Naive thymus-derived CD4-positive, alpha-beta T cell (primary cell): ENCODE results near the gene TBC1D19. TPM values are rescaled to one million over a fixed set of nuclear protein-coding genes. Genes with fewer than 3 reads are reported as not detected.

Experiments used
- ATAC-seq: fragments of 150-1000 bp; cut with Tn5 transposase; 2 replicates; pipeline ENCODE4 v1.10.0; 2021; ENCODE audit warnings: mild to moderate bottlenecking, moderate library complexity
- CTCF ChIA-PET: fragments of 350-600 bp; sonication (Branson Sonifier 250); formaldehyde crosslinking; loops from one replicate; lab custom pipeline; 2021; ENCODE audit warnings: antibody characterized with exemption; lab: Charles Lee
- POLR2A ChIA-PET: fragments of 350-600 bp; sonication (Branson Sonifier 250); formaldehyde crosslinking; loops from one replicate; lab custom pipeline; 2021; ENCODE audit warnings: antibody characterized with exemption, inconsistent platforms; lab: Charles Lee
- DNase-seq, 9 donors: peaks; one replicate each; pipeline versions ENCODE4 v3.0.0 to v3.0.0-alpha.2; 2020 to 2022; ENCODE audit warnings: mixed read lengths in 1 of 9
- H3K27ac ChIP-seq: one replicate; pipeline ENCODE4 v1.7.0; 2013; ENCODE audit warnings: mild to moderate bottlenecking, low read depth, low read length, moderate library complexity
- H3K27me3 ChIP-seq, 2 donors: one replicate each; pipeline ENCODE4 v1.7.0; 2013; ENCODE audit warnings: low read length in 2 of 2, mild to moderate bottlenecking in 2 of 2, moderate library complexity in 2 of 2; ENCODE audit not compliant: control insufficient read depth in 2 of 2, insufficient read depth in 2 of 2
- H3K36me3 ChIP-seq, 3 experiments: 1 replicate in 2 of 3; 2 replicates in 1 of 3; pipeline ENCODE4 v1.7.0; 2013; ENCODE audit warnings: low read length in 3 of 3, mild to moderate bottlenecking in 3 of 3, moderate library complexity in 1 of 3; ENCODE audit not compliant: insufficient read depth in 3 of 3, control insufficient read depth in 2 of 3
- H3K4me1 ChIP-seq, 2 donors: one replicate each; pipeline ENCODE4 v1.7.0; 2013; ENCODE audit warnings: low read length in 2 of 2, mild to moderate bottlenecking in 2 of 2, moderate library complexity in 1 of 2; ENCODE audit not compliant: control insufficient read depth in 2 of 2, insufficient read depth in 2 of 2
- H3K4me3 ChIP-seq: 2 replicates; pipeline ENCODE4 v1.7.0; 2013; ENCODE audit warnings: mild to moderate bottlenecking, low read length
- H3K9me3 ChIP-seq, 3 experiments: 1 replicate in 2 of 3; 2 replicates in 1 of 3; pipeline ENCODE4 v1.7.0; 2013; ENCODE audit warnings: low read length in 3 of 3; ENCODE audit not compliant: control insufficient read depth in 2 of 3
- H3K27ac Mint-ChIP-seq, 9 donors: one replicate each; pipeline ENCODE4 v1.8.0; 2020 to 2022; ENCODE audit warnings: mixed read lengths in 9 of 9, mild to moderate bottlenecking in 8 of 9, moderate library complexity in 5 of 9, inconsistent platforms in 2 of 9
- H3K27me3 Mint-ChIP-seq, 5 donors: one replicate each; pipeline ENCODE4 v1.8.0; 2021 to 2022; ENCODE audit warnings: mixed read lengths in 5 of 5, mild to moderate bottlenecking in 1 of 5
- H3K36me3 Mint-ChIP-seq, 5 donors: one replicate each; pipeline ENCODE4 v1.8.0; 2020 to 2022; ENCODE audit warnings: mixed read lengths in 5 of 5, mild to moderate bottlenecking in 3 of 5, inconsistent platforms in 1 of 5
- H3K4me1 Mint-ChIP-seq, 7 donors: one replicate each; pipeline ENCODE4 v1.8.0; 2020 to 2022; ENCODE audit warnings: mixed read lengths in 7 of 7, mild to moderate bottlenecking in 3 of 7, inconsistent platforms in 1 of 7
- H3K4me3 Mint-ChIP-seq, 10 donors: one replicate each; pipeline ENCODE4 v1.8.0; 2020 to 2022; ENCODE audit warnings: mild to moderate bottlenecking in 10 of 10, mixed read lengths in 10 of 10, moderate library complexity in 6 of 10, inconsistent platforms in 2 of 10
- H3K9me3 Mint-ChIP-seq, 11 donors: one replicate each; pipeline ENCODE4 v1.8.0; 2020 to 2022; ENCODE audit warnings: mixed read lengths in 11 of 11, mild to moderate bottlenecking in 4 of 11, inconsistent platforms in 1 of 11, moderate library complexity in 1 of 11
- intact Hi-C, 2 donors: fragments of 100-400 bp; cut with micrococcal nuclease; formaldehyde crosslinking; loops; one replicate each; pipeline ENCODE4 v1.15.1; 2023
- polyA plus RNA-seq, 2 donors: library from polyadenylated mRNA; unstranded; fragments of 300-500 nt; fragmentation: Illumina TruSeq; gene quantifications; one replicate each; pipeline ENCODE4 v1.2.3, GENCODE V29; 2021
- total RNA-seq, 6 experiments: library from RNA in 5 of 6; stranded (reverse) in 5 of 6; gene quantifications; 1 replicate in 5 of 6; 2 replicates in 1 of 6; pipeline ENCODE4 v1.2.3 and lab custom pipeline; 2021 to 2026

The TBC1D19 gene
- total and polyA plus RNA-seq, 7 experiments from 2014 or later = 3.4 to 8.7 (median 5.1) TPM

- H3K27ac ChIP-seq = no peak overlapping the region
- DNase-seq (no peak), ATAC-seq (no peak)
- H3K4me3 Mint-ChIP-seq = no peak overlapping the region
- intact Hi-C loops = no loop called here
- no peak overlapping the region for H3K4me3 ChIP-seq
- no peaks in the 10 kb centered on the region for H3K4me1 ChIP-seq
- H3K27me3 Mint-ChIP-seq = peaks cover 0 to 12% (median 0%) of the 10 kb centered on the region in 5 donors
- no peaks in the 10 kb centered on the region for H3K9me3 ChIP-seq
- H3K4me1 Mint-ChIP-seq = peaks cover 0 to 3% (median 0%) of the 10 kb centered on the region in 7 donors
- peaks cover 0 to 17% (median 1%) of the 10 kb centered on the region in 11 donors for H3K9me3 Mint-ChIP-seq
- H3K36me3 Mint-ChIP-seq = peaks cover 4 to 41% (median 39%) of the 10 kb centered on the region in 5 donors
- ChIA-PET POLR2A (no interaction called here), CTCF (no interaction called here)
- H3K36me3 ChIP-seq = no peaks in the 10 kb centered on the region
- H3K27me3 ChIP-seq = no peaks in the 10 kb centered on the region
- H3K27ac Mint-ChIP-seq = no peak overlapping the region
Observed at GRCh38 chr4:26741491-26741871, 157.6 kb downstream of the TBC1D19 start.

- Mint-ChIP-seq H3K27me3 (peaks cover 0 to 24% (median 0%) of the 10 kb centered on the region in 5 donors), H3K36me3 (peaks cover 8 to 60% (median 44%) of the 10 kb centered on the region in 5 donors), H3K4me1 (peaks cover 0 to 15% (median 0%) of the 10 kb centered on the region in 7 donors), H3K27ac (no peak overlapping the region), H3K4me3 (no peak overlapping the region), H3K9me3 (peaks cover 0 to 17% (median 2%) of the 10 kb centered on the region in 11 donors)
- ATAC-seq = peak; percentile 42
- Histone ChIP-seq H3K27me3 (no peaks in the 10 kb centered on the region), H3K9me3 (no peaks in the 10 kb centered on the region), H3K4me3 (no peak overlapping the region), H3K36me3 (peaks cover 0 to 6% (median 0%) of the 10 kb centered on the region in 3 experiments), H3K4me1 (no peaks in the 10 kb centered on the region), H3K27ac (no peak overlapping the region)
- ChIA-PET POLR2A (interaction anchor here (0.5 kb wide), 1 partner anchor 321 kb away, joined by 3 read pairs; no protein-coding TSS in a partner anchor), CTCF (no interaction called here)
- peak in 1 of 9 donors; percentile 37 for DNase-seq
- intact Hi-C loops = no loop called here
Observed at GRCh38 chr4:26746802-26747213, 162.9 kb downstream of the TBC1D19 start.

- H3K9me3 ChIP-seq = no peaks in the 10 kb centered on the region
- no peaks in the 10 kb centered on the region for H3K27me3 ChIP-seq
- H3K36me3 Mint-ChIP-seq = peaks cover 10 to 48% (median 28%) of the 10 kb centered on the region in 5 donors
- no peak overlapping the region for H3K27ac Mint-ChIP-seq
- intact Hi-C loops = no loop called here
- H3K9me3 Mint-ChIP-seq = peaks cover 0 to 12% (median 2%) of the 10 kb centered on the region in 11 donors
- no peak overlapping the region for H3K4me3 Mint-ChIP-seq
- H3K4me1 ChIP-seq = no peaks in the 10 kb centered on the region
- ChIA-PET CTCF (no interaction called here), POLR2A (no interaction called here)
- H3K27me3 Mint-ChIP-seq = peaks cover 0 to 24% (median 0%) of the 10 kb centered on the region in 5 donors
- no peak overlapping the region for H3K4me3 ChIP-seq
- H3K4me1 Mint-ChIP-seq = peaks cover 0 to 15% (median 0%) of the 10 kb centered on the region in 7 donors
- ATAC-seq = no peak
- DNase-seq = no peak
- H3K27ac ChIP-seq = no peak overlapping the region
- peaks cover 0 to 6% (median 0%) of the 10 kb centered on the region in 3 experiments for H3K36me3 ChIP-seq
Observed at GRCh38 chr4:26748811-26749210, 164.9 kb downstream of the TBC1D19 start.

- peaks cover 10 to 38% (median 20%) of the 10 kb centered on the region in 5 donors for H3K36me3 Mint-ChIP-seq
- no peak overlapping the region for H3K4me3 Mint-ChIP-seq
- DNase-seq = no peak
- H3K4me1 Mint-ChIP-seq = peaks cover 0 to 15% (median 0%) of the 10 kb centered on the region in 7 donors
- no peak overlapping the region for H3K27ac ChIP-seq
- H3K9me3 ChIP-seq = no peaks in the 10 kb centered on the region
- no peak overlapping the region for H3K27ac Mint-ChIP-seq
- peaks cover 0 to 6% (median 0%) of the 10 kb centered on the region in 3 experiments for H3K36me3 ChIP-seq
- no peak overlapping the region for H3K4me3 ChIP-seq
- ChIA-PET CTCF (no interaction called here), POLR2A (no interaction called here)
- peaks cover 0 to 5% (median 0%) of the 10 kb centered on the region in 11 donors for H3K9me3 Mint-ChIP-seq
- intact Hi-C loops = no loop called here
- peaks cover 0 to 19% (median 0%) of the 10 kb centered on the region in 5 donors for H3K27me3 Mint-ChIP-seq
- no peaks in the 10 kb centered on the region for H3K27me3 ChIP-seq
- H3K4me1 ChIP-seq = no peaks in the 10 kb centered on the region
- ATAC-seq = no peak
Observed at GRCh38 chr4:26749867-26750266, 166.0 kb downstream of the TBC1D19 start.

- Mint-ChIP-seq H3K4me3 (no peak overlapping the region), H3K4me1 (peaks cover 0 to 15% (median 0%) of the 10 kb centered on the region in 7 donors), H3K36me3 (peaks cover 10 to 39% (median 17%) of the 10 kb centered on the region in 5 donors), H3K27ac (no peak overlapping the region), H3K27me3 (peaks cover 0 to 17% (median 0%) of the 10 kb centered on the region in 5 donors), H3K9me3 (peaks cover 0 to 5% (median 0%) of the 10 kb centered on the region in 11 donors)
- H3K27ac ChIP-seq = no peak overlapping the region
- ChIA-PET POLR2A (no interaction called here), CTCF (no interaction called here)
- H3K4me1 ChIP-seq = no peaks in the 10 kb centered on the region
- H3K27me3 ChIP-seq = no peaks in the 10 kb centered on the region
- peaks cover 0 to 6% (median 4%) of the 10 kb centered on the region in 3 experiments for H3K36me3 ChIP-seq
- H3K9me3 ChIP-seq = no peaks in the 10 kb centered on the region
- DNase-seq (no peak), ATAC-seq (no peak)
- intact Hi-C loops = no loop called here
- H3K4me3 ChIP-seq = no peak overlapping the region
Observed at GRCh38 chr4:26751004-26751403, 167.1 kb downstream of the TBC1D19 start.

- H3K27me3 Mint-ChIP-seq = peaks cover 0 to 12% (median 0%) of the 10 kb centered on the region in 5 donors
- Histone ChIP-seq H3K4me3 (no peak overlapping the region), H3K27ac (no peak overlapping the region), H3K27me3 (no peaks in the 10 kb centered on the region), H3K36me3 (peaks cover 0 to 6% (median 4%) of the 10 kb centered on the region in 3 experiments), H3K9me3 (no peaks in the 10 kb centered on the region), H3K4me1 (no peaks in the 10 kb centered on the region)
- DNase-seq = no peak
- CTCF ChIA-PET = no interaction called here
- intact Hi-C loops = no loop called here
- peaks cover 0 to 9% (median 0%) of the 10 kb centered on the region in 7 donors for H3K4me1 Mint-ChIP-seq
- H3K27ac Mint-ChIP-seq = no peak overlapping the region
- H3K4me3 Mint-ChIP-seq = no peak overlapping the region
- ATAC-seq = no peak
- peaks cover 0 to 2% (median 0%) of the 10 kb centered on the region in 11 donors for H3K9me3 Mint-ChIP-seq
- POLR2A ChIA-PET = no interaction called here
- H3K36me3 Mint-ChIP-seq = peaks cover 6 to 40% (median 16%) of the 10 kb centered on the region in 5 donors
Observed at GRCh38 chr4:26751838-26752237, 168.0 kb downstream of the TBC1D19 start.

- peaks cover 0 to 10% (median 0%) of the 10 kb centered on the region in 7 donors for H3K4me1 Mint-ChIP-seq
- peaks cover 6 to 49% (median 22%) of the 10 kb centered on the region in 5 donors for H3K36me3 Mint-ChIP-seq
- CTCF ChIA-PET = no interaction called here
- H3K4me1 ChIP-seq = no peaks in the 10 kb centered on the region
- H3K27ac Mint-ChIP-seq = no peak overlapping the region
- H3K27me3 Mint-ChIP-seq = peaks cover 0 to 13% (median 0%) of the 10 kb centered on the region in 5 donors
- no peaks in the 10 kb centered on the region for H3K27me3 ChIP-seq
- POLR2A ChIA-PET = interaction anchor here (0.8 kb wide), 1 partner anchor 274 kb away, joined by 4 read pairs; no protein-coding TSS in a partner anchor
- intact Hi-C loops = no loop called here
- H3K36me3 ChIP-seq = peaks cover 0 to 6% (median 4%) of the 10 kb centered on the region in 3 experiments
- no peaks in the 10 kb centered on the region for H3K9me3 ChIP-seq
- peaks cover 0 to 2% (median 0%) of the 10 kb centered on the region in 11 donors for H3K9me3 Mint-ChIP-seq
- no peak overlapping the region for H3K4me3 Mint-ChIP-seq
- no peak overlapping the region for H3K27ac ChIP-seq
- no peak overlapping the region for H3K4me3 ChIP-seq
- ATAC-seq (no peak), DNase-seq (no peak)
Observed at GRCh38 chr4:26753187-26753586, 169.3 kb downstream of the TBC1D19 start.
